GM21526 (cell line): Measurements from ENCODE around the gene PDZK1.
"Not testable (repeated sequence)": the region's sequence is repeated elsewhere in the genome, so short reads cannot be mapped to it uniquely, and the experiment has no call there.

ENCODE experiments used
- ATAC-seq: cut with Tn5 transposase; IDR thresholded peaks from one replicate; pipeline ENCODE4 v1.9.1; 2021; ENCODE audit warnings: moderate library complexity; ENCODE audit not compliant: unreplicated experiment, low FRiP score

PDZK1 gene

GRCh38 chr1:145707183-145707867, at the start of gene PDZK1:
Gene PDZK1, minus strand, starts transcription at chr1:145707368. Its CDS starts 19,347 bp downstream, at chr1:145688021.
- no peak for ATAC-seq

DNA sequence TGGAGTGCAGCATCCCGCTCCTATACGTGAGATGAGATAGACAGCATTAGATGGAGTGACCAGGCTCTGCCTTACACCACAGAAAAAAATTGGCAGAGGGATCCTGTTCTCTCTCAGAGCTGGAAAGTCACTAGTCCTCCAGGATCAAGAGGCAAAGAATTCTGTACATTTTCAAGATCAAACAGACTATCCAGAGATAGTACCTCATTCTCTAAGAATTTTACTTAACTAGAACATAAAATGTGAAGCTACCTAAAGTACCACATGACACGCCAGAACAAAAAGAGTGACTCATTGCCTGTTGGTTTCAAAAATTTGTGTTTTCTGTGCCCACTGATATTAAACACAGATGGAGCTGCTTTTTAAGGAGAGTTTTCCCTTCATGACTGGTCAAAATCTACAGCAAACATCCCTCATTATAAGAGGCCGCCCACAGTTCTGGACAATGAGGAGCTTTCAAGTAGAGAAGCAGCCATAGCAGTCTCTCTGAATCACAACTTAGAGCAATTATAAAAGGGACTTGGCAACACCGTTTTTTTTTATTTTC, 44.4 kb upstream of the PDZK1 start:
- no peak for ATAC-seq

DNA sequence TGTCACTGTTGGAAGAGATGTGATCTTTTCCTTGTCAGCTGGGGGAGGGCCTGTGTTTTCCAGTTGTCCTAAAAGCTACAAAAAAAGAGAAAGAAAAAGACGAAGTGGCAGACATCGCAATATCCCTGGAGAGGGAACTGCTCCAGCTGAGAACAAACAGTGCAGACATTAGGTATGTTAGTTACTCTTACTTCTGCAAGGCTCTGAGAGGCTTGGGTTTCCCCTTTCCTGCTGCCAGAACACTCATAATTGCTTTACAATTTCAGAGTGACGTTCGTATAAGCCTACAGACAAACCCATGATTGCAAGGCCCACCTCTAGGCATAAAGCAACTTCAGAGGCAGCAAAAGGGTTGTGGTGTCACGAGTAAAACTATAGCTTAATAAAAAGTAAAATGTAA, 43.3 kb upstream of the PDZK1 start:
- no peak for ATAC-seq

DNA sequence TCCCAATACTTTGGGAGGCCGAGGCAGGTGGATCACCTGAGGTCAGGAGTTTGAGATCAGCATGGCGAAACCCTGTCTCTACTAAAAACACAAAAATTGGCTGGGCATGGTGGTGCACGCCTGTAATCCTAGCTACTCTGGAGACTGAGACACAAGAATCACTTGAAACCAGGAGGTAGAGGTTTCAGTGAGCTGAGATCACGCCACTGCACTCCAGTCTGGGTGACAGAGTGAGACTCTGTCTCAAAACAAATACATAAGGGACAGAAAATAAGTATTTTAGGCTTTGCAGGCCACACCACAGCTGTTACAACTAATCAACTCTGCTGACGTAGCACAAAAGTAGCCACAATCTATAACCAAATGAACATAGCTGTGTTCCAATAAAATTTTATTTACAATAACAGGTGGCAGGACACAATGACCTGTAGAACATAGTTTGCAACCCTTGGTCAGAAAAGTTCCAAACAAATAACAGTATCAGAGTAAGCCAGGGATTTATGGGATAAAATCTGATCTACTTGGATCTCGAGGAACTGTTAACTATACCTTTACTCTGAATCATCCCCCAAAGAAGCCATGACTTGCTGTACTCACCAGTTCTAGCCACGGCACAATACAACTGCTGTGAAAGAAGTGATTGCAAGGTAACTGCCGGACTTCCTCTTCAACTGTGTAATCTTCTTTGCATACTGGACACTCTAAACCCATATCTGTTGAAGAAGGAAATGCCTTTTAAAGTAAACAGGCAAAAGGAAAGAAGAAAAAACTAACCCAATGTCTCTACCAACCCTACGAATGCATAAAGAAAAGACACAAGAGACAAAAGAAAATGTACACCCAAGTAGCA, 40.5 kb upstream of the PDZK1 start:
- ATAC-seq: no peak

GRCh38 chr1:145740269-145740668, 33.1 kb upstream of the PDZK1 start:
- no peak for ATAC-seq

GRCh38 chr1:145736191-145736590, 29.0 kb upstream of the PDZK1 start:
- no peak for ATAC-seq

GRCh38 chr1:145730900-145731299, 23.7 kb upstream of the PDZK1 start:
- ATAC-seq: no peak

DNA sequence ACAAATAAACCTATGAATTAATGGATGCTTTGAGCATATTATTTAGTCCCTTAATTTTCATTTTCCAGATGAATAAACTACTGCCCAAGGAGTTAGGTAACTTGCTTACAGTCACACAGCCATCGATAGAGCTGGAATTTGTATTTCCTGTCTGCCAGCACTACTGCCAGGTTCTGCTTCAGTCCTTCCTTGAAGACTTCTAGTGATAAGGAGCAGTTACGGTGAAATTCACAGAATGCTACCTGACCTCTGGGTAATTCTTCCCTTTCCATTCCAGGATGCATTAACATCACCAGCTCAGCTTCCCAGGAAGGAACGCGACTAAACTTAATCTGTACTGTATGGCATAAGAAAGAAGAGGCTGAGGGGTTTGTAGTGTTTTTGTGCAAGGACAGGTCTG, 23.3 kb upstream of the PDZK1 start:
- no peak for ATAC-seq

- no peak for ATAC-seq
These were observed 22.7 kb upstream of the PDZK1 start for GRCh38 chr1:145729666-145730436.

- ATAC-seq: no peak
These were observed 22.0 kb upstream of the PDZK1 start for GRCh38 chr1:145729196-145729595.

DNA sequence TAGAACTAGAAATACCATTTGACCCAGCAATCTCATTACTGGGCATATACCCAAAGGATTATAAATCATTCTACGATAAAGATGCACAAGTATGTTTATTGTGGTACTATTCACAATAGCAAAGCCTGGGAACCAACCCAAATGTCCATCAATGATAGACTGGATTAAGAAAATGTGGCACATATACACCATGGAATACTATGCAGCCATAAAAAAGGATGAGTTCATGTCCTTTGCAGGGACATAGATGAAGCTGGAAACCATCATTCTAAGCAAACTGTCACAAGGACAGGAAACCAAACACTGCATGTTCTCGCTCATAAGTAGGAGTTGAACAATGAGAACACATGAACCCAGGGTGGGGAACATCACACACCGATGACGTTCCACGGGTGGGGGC, 19.0 kb upstream of the PDZK1 start:
- not testable (repeated sequence) for ATAC-seq

DNA sequence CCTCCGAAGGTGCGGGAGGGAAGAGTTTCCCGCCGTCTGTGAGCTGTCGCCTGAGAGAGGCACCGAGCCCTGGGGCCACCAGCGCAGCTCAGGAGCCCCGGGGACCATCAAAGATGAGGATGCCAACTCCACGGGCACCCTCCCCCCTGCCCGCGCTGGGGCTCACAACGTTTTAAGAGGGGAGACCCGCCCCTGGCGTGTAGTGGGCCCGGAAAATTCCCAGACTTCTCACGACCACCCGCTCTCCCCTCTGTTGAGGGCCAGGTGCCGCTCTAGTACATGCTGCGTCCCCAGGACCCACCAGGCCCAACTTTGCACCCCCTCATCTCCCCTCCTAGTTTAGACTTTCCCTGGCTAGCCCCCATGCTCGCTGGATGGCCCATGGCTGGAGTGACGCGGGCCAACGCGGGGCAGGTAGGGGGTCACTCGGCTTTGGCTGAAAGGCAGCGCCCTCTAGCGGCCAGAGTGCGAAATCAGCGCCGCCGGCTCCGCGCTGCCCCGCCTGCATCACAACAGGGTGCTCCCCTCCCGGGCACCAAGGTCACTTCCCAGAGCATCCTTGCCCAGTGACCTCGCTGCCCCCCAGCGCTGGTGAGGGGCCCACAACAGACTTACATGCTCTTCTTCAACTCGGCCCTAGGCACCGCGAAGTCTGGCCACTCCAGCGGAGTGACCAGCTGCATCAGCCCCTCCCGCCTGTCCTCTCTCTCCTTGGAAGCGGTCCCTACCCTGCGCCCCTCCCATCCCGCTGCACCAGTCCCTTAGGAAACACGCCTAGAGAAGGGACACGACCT, 13.9 kb upstream of the PDZK1 start:
- peak; percentile 58 for ATAC-seq

- no peak for ATAC-seq
These were observed 13.3 kb upstream of the PDZK1 start for GRCh38 chr1:145720556-145720877.

GRCh38 chr1:145719230-145720079, 12.3 kb upstream of the PDZK1 start, which contains the start of gene CD160:
Gene CD160, plus strand, starts transcription at chr1:145719499. Its CDS starts 8,829 bp downstream, at chr1:145728328.
- ATAC-seq: no peak

GRCh38 chr1:145718465-145718864, 11.3 kb upstream of the PDZK1 start:
- not testable (repeated sequence) for ATAC-seq

DNA sequence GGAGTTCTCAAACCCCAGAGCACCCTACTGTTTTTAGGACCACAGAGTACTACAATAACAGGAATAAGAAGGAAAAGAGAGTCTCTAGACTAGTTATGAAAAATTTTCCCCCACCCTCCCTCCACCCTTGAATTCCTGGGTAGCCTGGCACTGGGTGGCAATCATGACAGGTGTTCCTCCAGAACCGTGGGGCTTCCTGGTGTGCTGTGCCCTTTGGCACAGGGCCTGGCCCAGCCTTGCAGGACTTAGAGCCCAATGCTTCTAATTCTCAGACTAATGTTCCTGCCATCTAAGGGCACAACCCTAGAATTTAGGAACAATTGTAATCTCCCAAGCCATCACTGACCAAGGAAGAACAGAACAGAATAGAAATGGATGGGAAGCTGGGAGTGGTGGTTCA, 10.7 kb upstream of the PDZK1 start:
- ATAC-seq: no peak

DNA sequence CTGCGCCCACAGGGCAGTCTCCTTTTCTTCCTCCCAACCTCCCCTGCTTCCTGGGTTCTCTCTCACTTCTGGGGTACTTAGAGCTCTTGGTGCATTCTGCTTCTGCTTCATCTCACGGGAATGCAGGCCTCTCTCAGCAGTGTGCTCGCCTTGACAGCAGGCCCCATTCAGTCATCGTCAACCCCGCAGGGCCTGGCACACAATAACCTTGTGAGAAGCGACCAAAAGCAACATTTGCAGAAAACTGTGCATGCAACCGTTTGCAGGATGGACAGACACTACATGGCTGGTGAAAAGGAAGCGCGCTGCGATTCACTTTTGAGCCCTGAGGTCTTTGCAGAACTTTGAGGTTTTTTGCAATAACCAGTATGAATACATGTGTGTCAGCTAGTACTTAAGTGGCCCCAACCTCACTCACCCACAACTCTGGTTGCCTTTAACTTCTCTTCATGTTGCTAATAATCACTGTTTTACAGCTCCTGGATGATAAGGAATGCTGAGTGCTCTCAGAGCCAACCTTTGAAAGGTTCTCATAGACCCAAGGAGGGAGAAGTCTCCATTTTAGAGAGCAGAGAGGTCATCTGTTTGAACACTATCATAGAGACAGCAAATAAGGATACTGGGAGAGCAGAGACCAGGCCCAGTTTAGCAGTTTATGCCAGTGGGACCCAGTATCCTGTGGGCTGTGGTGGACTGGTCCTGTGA, 9.6 kb upstream of the PDZK1 start:
- no peak for ATAC-seq

GRCh38 chr1:145714524-145715111, 7.5 kb upstream of the PDZK1 start:
- ATAC-seq: no peak
